HepG2 (cell line): ENCODE results near the gene SFT2D2. TPM values are rescaled to one million over a fixed set of nuclear protein-coding genes. Genes with fewer than 3 reads are reported as not detected.

Experiments used
- ATAC-seq: fragments of 200-7000 bp; cut with Tn5 transposase; 3 replicates; pipeline ENCODE4 v1.9.1; 2020; ENCODE audit warnings: mild to moderate bottlenecking, moderate library complexity
- BruUV-seq: library from RNA; stranded (reverse); fragments of 400-500 nt; replicated peaks from 2 replicates; lab custom pipeline; 2021; lab: Mats Ljungman, UMichigan
- CTCF ChIA-PET: fragments of 300-600 bp; formaldehyde crosslinking; extraction: SDS; loops from one replicate; lab custom pipeline; 2021; ENCODE audit warnings: low total read pairs, inconsistent platforms, low intra/inter-chr PET ratio; lab: Yijun Ruan, JAX
- POLR2A ChIA-PET: fragments of 350-600 bp; sonication (Branson Sonifier 250); formaldehyde crosslinking; loops from one replicate; lab custom pipeline; 2020; ENCODE audit warnings: antibody characterized with exemption, inconsistent platforms; lab: Yijun Ruan, JAX
- DNase-seq: peaks from one replicate; pipeline ENCODE4 v3.0.0-alpha.2; 2015; ENCODE audit warnings: low spot score
- FAIRE-seq: peaks from 3 replicates; lab custom pipeline; 2011; peaks lifted over from hg19 to GRCh38; lab: Jason Lieb, UNC
- H2AFZ ChIP-seq: one replicate; pipeline ENCODE4 v1.6.1; 2011; ENCODE audit warnings: low read length, inconsistent platforms
- H3K27ac ChIP-seq: fragments of 300-600 bp; 3 replicates; pipeline ENCODE4 v1.8.0; 2011; ENCODE audit warnings: mixed run types, mild to moderate bottlenecking, mixed read lengths, low read length, inconsistent platforms; ENCODE audit not compliant: insufficient read depth; ENCODE audit errors: extremely low read length
- H3K27me3 ChIP-seq, 2 experiments: fragments of 200-600 bp in 1 of 2; 2 replicates in 1 of 2; 3 replicates in 1 of 2; pipeline versions ENCODE4 v1.6.0 to v1.8.0; 2011; ENCODE audit warnings: low read length in 2 of 2, mild to moderate bottlenecking in 2 of 2, moderate library complexity in 2 of 2, inconsistent platforms in 1 of 2; ENCODE audit not compliant: insufficient read depth in 2 of 2, control insufficient read depth in 1 of 2
- H3K36me3 ChIP-seq, 2 experiments: fragments of 200-600 bp in 1 of 2; replicated peaks in 1 of 2; 2 replicates in 1 of 2; 3 replicates in 1 of 2; pipeline versions ENCODE4 v1.5.1 to v1.8.0; 2011; ENCODE audit warnings: low read length in 2 of 2, inconsistent platforms in 1 of 2; ENCODE audit not compliant: insufficient read depth in 2 of 2, control insufficient read depth in 1 of 2
- H3K4me1 ChIP-seq: 2 replicates; pipeline ENCODE4 v1.5.1; 2012; ENCODE audit warnings: low read length, inconsistent platforms; ENCODE audit not compliant: insufficient read depth
- H3K4me2 ChIP-seq: 2 replicates; pipeline ENCODE4 v1.6.0; 2011; ENCODE audit warnings: low read depth, low read length, inconsistent platforms
- H3K4me3 ChIP-seq, 3 experiments: fragments of 200-600 bp in 1 of 3; sonication (generic), shearing (Covaris generic) in 1 of 3; replicated peaks in 1 of 3; 2 replicates each; pipeline ENCODE4 v1.5.1; 2011 to 2016; ENCODE audit warnings: low read length in 3 of 3, inconsistent platforms in 2 of 3, low read depth in 2 of 3, mild to moderate bottlenecking in 2 of 3, control low read depth in 1 of 3, mixed read lengths in 1 of 3; ENCODE audit not compliant: insufficient read depth in 1 of 3
- H3K79me2 ChIP-seq: one replicate; pipeline ENCODE4 v1.6.1; 2011; ENCODE audit warnings: low read length, inconsistent platforms; ENCODE audit not compliant: insufficient read depth
- H3K9ac ChIP-seq: 2 replicates; pipeline ENCODE4 v1.6.0; 2011; ENCODE audit warnings: mild to moderate bottlenecking, low read depth, low read length, inconsistent platforms; ENCODE audit not compliant: insufficient read depth
- H3K9me3 ChIP-seq: 2 replicates; pipeline ENCODE4 v1.5.1; 2012; ENCODE audit warnings: mild to moderate bottlenecking, low read length
- H4K20me1 ChIP-seq: 2 replicates; pipeline ENCODE4 v1.6.0; 2011; ENCODE audit warnings: inconsistent platforms, mild to moderate bottlenecking, low read length, moderate library complexity; ENCODE audit not compliant: insufficient read depth
- CHD2 ChIP-seq: IDR thresholded peaks from 2 replicates; pipeline ENCODE4 v1.6.1; 2011; ENCODE audit warnings: low read depth, low read length, improper control_type of control experiment
- CHD4 ChIP-seq: fragments of 200-600 bp; sonication (generic); IDR thresholded peaks from 2 replicates; pipeline ENCODE4 v1.7.0; 2017; ENCODE audit warnings: mild to moderate bottlenecking, low read length, borderline replicate concordance
- HMGA1 ChIP-seq: sonication (generic); formaldehyde crosslinking; conservative IDR thresholded peaks from 2 replicates; pipeline ENCODE4 v1.4.0; 2020; ENCODE audit warnings: missing genetic modification reagents
- LBX2 ChIP-seq: sonication (generic); formaldehyde crosslinking; IDR thresholded peaks from 2 replicates; pipeline ENCODE4 v1.5.0; 2020; ENCODE audit warnings: missing genetic modification reagents, mild to moderate bottlenecking, borderline replicate concordance
- NFATC3 ChIP-seq: sonication (generic); formaldehyde crosslinking; IDR thresholded peaks from 2 replicates; pipeline ENCODE4 v1.5.1; 2020; ENCODE audit warnings: mild to moderate bottlenecking, missing genetic modification reagents
- PAXIP1 ChIP-seq: sonication (generic); formaldehyde crosslinking; conservative IDR thresholded peaks from 2 replicates; pipeline ENCODE4 v1.4.0; 2020; ENCODE audit warnings: mild to moderate bottlenecking, missing genetic modification reagents, moderate library complexity
- PHF20 ChIP-seq: sonication (generic); formaldehyde crosslinking; IDR thresholded peaks from 2 replicates; pipeline ENCODE4 v1.5.0; 2020; ENCODE audit warnings: mild to moderate bottlenecking, missing genetic modification reagents
- SAP130 ChIP-seq: IDR thresholded peaks from 2 replicates; pipeline ENCODE4 v1.6.1; 2016; ENCODE audit warnings: low read depth
- SRY ChIP-seq: sonication (generic); formaldehyde crosslinking; IDR thresholded peaks from 2 replicates; pipeline ENCODE4 v1.8.0; 2022; ENCODE audit warnings: mild to moderate bottlenecking, missing genetic modification reagents
- ZNF234 ChIP-seq: sonication (generic); formaldehyde crosslinking; conservative IDR thresholded peaks from 2 replicates; pipeline ENCODE4 v1.5.1; 2020; ENCODE audit warnings: mild to moderate bottlenecking, missing genetic modification reagents
- ZNF260 ChIP-seq: sonication (generic); formaldehyde crosslinking; IDR thresholded peaks from 2 replicates; pipeline ENCODE4 v1.4.0; 2020; ENCODE audit warnings: missing genetic modification reagents, low read depth, mild to moderate bottlenecking, borderline replicate concordance
- ZNF746 ChIP-seq: sonication (generic); formaldehyde crosslinking; IDR thresholded peaks from 2 replicates; pipeline ENCODE4 v1.8.0; 2022; ENCODE audit warnings: mild to moderate bottlenecking, missing genetic modification reagents
- ZSCAN29 ChIP-seq: sonication (generic); formaldehyde crosslinking; conservative IDR thresholded peaks from 2 replicates; pipeline ENCODE4 v1.4.0; 2020; ENCODE audit warnings: mild to moderate bottlenecking, missing genetic modification reagents
- WGBS: methylation state at CpG from one replicate; pipeline ENCODE4 v1.1.6; 2017; ENCODE audit warnings: low lambda C conversion rate; 5-methylcytosine and 5-hydroxymethylcytosine counted together
- in situ Hi-C: cut with HindIII; loops from 2 replicates; pipeline ENCODE4 v1.10.0; 2017; ENCODE audit warnings: low pct_unique_long_range_greater_than_20kb; ENCODE audit not compliant: extremely low pct_ligation_motif_present
- intact Hi-C: fragments of 100-400 bp; cut with micrococcal nuclease; formaldehyde crosslinking; loops from one replicate; pipeline ENCODE4 v1.10.0; 2022; ENCODE audit not compliant: unreplicated experiment
- polyA plus RNA-seq, 8 experiments: library from polyadenylated mRNA; depleted of rRNA in 3 of 8; stranded (reverse) in 7 of 8; unstranded in 1 of 8; fragments of >200 nt; fragmentation: Illumina TruSeq in 4 of 8; extraction: Trizol in 4 of 8; gene quantifications; 2 replicates each; pipeline versions ENCODE4 v1.2.1 to v1.2.3, GENCODE V29; 2011 to 2016; ENCODE audit warnings: low read depth in 4 of 8, missing spikeins in 1 of 8, mixed read lengths in 1 of 8; ENCODE audit not compliant: insufficient read depth in 1 of 8
- total RNA-seq, 5 experiments: library from RNA; depleted of rRNA; stranded (reverse); fragments of >200 nt; fragmentation: Illumina TruSeq; extraction: Trizol; gene quantifications; 2 replicates each; pipeline ENCODE4 v1.2.3, GENCODE V29; 2016; ENCODE audit warnings: low read depth in 1 of 5
- TF ChIP-seq, protein P1 (sequence below): sonication (generic); formaldehyde crosslinking; IDR thresholded peaks from 2 replicates; pipeline ENCODE4 v1.5.1; 2020; ENCODE audit warnings: mild to moderate bottlenecking, missing genetic modification reagents
- TF ChIP-seq, protein P2 (sequence below): sonication (generic); formaldehyde crosslinking; IDR thresholded peaks from 2 replicates; pipeline ENCODE4 v1.4.0; 2020; ENCODE audit warnings: missing genetic modification reagents, mild to moderate bottlenecking, borderline replicate concordance

SFT2D2 gene
- total and polyA plus RNA-seq, 2 of the 13 experiments (the other 11 are each of a cell fraction or from before 2014, with no cell fraction given) = 10.0 to 28.8 TPM

DNA sequence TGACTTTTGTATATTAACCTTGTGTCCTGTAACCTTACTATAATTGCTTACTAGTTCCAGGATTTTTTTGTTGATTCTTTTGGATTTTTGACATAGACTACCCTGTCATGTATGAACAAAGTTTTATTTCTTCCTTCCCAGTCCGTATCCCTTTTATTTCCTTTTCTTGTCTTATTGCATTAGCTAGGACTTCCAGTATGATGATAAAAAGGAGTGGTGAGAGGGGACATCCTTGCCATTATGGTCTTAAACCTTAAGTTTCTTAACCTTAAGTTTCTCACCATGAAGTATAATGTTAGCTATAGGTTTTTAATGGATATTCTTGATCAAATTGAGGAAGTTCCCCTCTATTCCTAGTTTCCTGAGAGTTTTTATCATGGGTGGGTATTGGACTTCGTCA is 30.4 kb downstream of the SFT2D2 start:
- H3K4me3 ChIP-seq = no peak overlapping the region
- TF ChIP-seq CHD4 (peak; percentile 28; the same call in 1 of the 2 replicates), ZNF746 (CRISPR knock-in tag) (no peak), PHF20 (no peak), LBX2 (CRISPR knock-in tag) (no peak), ZNF260 (CRISPR knock-in tag) (no peak), NFATC3 (CRISPR knock-in tag) (no peak), SRY (no peak), HMGA1 (CRISPR knock-in tag) (no peak), ZSCAN29 (CRISPR knock-in tag) (no peak), ZNF234 (CRISPR knock-in tag) (no peak), PAXIP1 (CRISPR knock-in tag) (no peak), CHD2 (no peak), SAP130 (no peak)
- TF ChIP-seq, protein P1, sequence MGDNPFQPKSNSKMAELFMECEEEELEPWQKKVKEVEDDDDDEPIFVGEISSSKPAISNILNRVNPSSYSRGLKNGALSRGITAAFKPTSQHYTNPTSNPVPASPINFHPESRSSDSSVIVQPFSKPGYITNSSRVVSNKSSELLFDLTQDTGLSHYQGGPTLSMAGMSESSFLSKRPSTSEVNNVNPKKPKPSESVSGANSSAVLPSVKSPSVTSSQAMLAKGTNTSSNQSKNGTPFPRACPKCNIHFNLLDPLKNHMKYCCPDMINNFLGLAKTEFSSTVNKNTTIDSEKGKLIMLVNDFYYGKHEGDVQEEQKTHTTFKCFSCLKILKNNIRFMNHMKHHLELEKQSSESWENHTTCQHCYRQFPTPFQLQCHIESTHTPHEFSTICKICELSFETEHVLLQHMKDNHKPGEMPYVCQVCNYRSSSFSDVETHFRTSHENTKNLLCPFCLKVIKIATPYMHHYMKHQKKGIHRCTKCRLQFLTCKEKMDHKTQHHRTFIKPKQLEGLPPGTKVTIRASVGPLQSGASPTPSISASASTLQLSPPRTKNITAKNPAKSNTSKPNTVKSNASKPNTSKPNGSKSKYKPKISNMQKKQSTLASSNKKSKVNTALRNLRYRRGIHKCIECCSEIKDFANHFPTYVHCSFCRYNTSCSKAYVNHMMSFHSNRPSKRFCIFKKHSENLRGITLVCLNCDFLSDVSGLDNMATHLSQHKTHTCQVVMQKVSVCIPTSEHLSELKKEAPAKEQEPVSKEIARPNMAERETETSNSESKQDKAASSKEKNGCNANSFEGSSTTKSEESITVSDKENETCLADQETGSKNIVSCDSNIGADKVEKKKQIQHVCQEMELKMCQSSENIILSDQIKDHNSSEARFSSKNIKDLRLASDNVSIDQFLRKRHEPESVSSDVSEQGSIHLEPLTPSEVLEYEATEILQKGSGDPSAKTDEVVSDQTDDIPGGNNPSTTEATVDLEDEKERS (CRISPR knock-in tag) = peak; percentile 59; the same call in 1 of the 2 replicates
- TF ChIP-seq, protein P2, sequence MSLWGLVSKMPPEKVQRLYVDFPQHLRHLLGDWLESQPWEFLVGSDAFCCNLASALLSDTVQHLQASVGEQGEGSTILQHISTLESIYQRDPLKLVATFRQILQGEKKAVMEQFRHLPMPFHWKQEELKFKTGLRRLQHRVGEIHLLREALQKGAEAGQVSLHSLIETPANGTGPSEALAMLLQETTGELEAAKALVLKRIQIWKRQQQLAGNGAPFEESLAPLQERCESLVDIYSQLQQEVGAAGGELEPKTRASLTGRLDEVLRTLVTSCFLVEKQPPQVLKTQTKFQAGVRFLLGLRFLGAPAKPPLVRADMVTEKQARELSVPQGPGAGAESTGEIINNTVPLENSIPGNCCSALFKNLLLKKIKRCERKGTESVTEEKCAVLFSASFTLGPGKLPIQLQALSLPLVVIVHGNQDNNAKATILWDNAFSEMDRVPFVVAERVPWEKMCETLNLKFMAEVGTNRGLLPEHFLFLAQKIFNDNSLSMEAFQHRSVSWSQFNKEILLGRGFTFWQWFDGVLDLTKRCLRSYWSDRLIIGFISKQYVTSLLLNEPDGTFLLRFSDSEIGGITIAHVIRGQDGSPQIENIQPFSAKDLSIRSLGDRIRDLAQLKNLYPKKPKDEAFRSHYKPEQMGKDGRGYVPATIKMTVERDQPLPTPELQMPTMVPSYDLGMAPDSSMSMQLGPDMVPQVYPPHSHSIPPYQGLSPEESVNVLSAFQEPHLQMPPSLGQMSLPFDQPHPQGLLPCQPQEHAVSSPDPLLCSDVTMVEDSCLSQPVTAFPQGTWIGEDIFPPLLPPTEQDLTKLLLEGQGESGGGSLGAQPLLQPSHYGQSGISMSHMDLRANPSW (CRISPR knock-in tag) = no peak

More for the DNA sequence above, 30.4 kb downstream of the SFT2D2 start:
- H3K9ac ChIP-seq = no peak overlapping the region
- no peak overlapping the region for H3K4me2 ChIP-seq
- no peak overlapping the region for H3K27ac ChIP-seq
- no peak overlapping the region for H2AFZ ChIP-seq
- peaks cover 14% of the 10 kb centered on the region for H3K4me1 ChIP-seq
- ATAC-seq (no peak), DNase-seq (no peak), FAIRE-seq (no peak)
- peaks cover 22% of the 10 kb centered on the region for H3K9me3 ChIP-seq
- in situ Hi-C loops = no loop called here
- 96% methylated on average over 2 of the region's 2 CpGs for WGBS
- intact Hi-C loops = no loop called here
- H4K20me1 ChIP-seq = no peaks in the 10 kb centered on the region
- no peaks in the 10 kb centered on the region; a peak in 1 of 5 replicates for H3K36me3 ChIP-seq
- ChIA-PET POLR2A (no interaction called here), CTCF (no interaction called here)
- no peaks in the 10 kb centered on the region for H3K27me3 ChIP-seq
- no peaks in the 10 kb centered on the region for H3K79me2 ChIP-seq
- no TSS peak for BruUV-seq
